Left forelimb (tissue), 1 donor: ENCODE data around the gene C6orf15.

ENCODE experiments used
- DNase-seq: peaks from one replicate; pipeline ENCODE4 v3.0.0-alpha.2; 2018; ENCODE audit warnings: low spot score

Gene C6orf15

GRCh38 chr6:31112478-31112877 lies at the start of gene C6orf15:
C6orf15 (minus strand) TSS chr6:31112575; CDS start chr6:31112555, 20 bp downstream.
- no peak for DNase-seq

DNA sequence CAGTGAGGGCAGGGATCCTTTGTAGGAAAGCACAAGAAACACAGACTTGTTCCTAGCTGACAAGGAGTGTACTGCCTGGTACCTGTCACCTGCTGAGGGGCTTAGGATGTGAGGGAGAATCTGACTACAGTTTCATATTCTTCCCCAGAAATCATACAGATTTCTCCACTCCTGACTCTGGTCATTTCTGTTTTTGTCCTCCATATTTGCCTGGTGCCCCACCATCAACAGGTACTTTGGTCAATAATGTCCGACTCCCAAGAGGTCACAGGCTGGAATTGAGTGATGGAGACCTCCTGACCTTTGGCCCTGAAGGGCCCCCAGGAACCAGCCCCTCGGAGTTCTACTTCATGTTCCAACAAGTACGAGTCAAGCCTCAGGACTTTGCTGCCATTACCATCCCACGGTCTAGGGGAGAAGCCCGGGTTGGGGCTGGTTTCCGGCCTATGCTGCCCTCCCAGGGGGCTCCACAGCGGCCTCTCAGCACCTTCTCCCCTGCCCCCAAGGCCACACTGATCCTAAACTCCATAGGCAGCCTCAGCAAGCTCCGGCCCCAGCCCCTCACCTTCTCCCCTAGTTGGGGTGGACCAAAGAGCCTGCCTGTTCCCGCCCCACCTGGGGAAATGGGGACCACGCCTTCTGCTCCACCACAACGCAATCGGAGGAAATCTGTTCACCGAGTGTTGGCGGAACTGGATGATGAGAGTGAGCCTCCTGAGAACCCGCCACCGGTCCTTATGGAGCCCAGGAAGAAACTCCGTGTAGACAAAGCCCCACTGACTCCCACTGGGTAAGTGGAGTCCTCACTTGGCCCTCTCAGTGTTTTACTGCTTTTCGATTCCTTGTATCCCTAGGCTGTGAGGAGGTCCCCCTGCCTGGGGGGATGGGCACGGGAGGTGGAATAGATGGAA lies 49.1 kb upstream of the C6orf15 start:
- DNase-seq, result no peak

GRCh38 chr6:31158863-31159855 lies 46.8 kb upstream of the C6orf15 start:
- no peak for DNase-seq

- peak; percentile 99 for DNase-seq
These were observed 45.9 kb upstream of the C6orf15 start, which contains the start of gene TCF19 for GRCh38 chr6:31158140-31158862. TCF19 (plus strand) TSS chr6:31158589; CDS start chr6:31159470, 881 bp downstream.

DNA sequence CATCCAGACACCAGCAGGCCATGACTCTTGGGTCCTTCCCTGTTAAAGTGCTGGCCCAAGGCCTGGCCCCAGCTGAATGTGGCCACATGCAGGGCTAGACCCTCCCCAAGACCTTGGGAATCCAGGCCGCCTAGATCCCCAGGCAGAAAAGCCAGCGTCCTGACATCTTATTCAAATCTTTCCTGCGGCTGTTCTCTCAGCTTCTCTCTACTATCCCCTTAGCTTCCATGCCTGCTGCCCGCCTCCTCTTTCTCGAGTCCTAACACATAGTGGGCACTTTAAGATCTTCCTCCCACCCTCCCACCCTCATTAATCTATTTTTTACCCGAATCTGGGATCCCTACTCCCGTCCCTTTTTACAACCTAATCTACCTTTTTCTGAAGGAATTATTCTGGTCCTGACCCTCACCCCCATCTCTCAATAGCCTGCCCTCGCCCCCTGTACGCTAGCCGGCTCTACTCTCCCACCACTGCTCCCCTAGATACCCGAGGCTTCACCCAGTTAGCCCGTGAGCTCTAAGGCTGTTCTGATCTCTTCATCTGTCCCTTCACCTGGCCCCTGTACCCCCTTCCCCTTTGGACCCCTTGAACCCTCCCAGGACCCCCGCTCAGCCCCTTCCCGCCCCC lies 45.3 kb upstream of the C6orf15 start, which contains the start of gene CCHCR1:
CCHCR1 (minus strand) TSS at position 290 of the 627 bp plus-strand sequence; CDS start at position 88, 202 bp downstream.
- no peak for DNase-seq

- no peak for DNase-seq
These were observed 44.3 kb upstream of the C6orf15 start for GRCh38 chr6:31156641-31157040.

- DNase-seq, result no peak
These were observed 42.1 kb upstream of the C6orf15 start for GRCh38 chr6:31154436-31154835.

- DNase-seq, result no peak
These were observed 40.4 kb upstream of the C6orf15 start for GRCh38 chr6:31152781-31153180.

GRCh38 chr6:31149827-31150447 lies 37.6 kb upstream of the C6orf15 start:
- DNase-seq, result no peak

- DNase-seq, result no peak
These were observed 33.0 kb upstream of the C6orf15 start for GRCh38 chr6:31145386-31145785.

DNA sequence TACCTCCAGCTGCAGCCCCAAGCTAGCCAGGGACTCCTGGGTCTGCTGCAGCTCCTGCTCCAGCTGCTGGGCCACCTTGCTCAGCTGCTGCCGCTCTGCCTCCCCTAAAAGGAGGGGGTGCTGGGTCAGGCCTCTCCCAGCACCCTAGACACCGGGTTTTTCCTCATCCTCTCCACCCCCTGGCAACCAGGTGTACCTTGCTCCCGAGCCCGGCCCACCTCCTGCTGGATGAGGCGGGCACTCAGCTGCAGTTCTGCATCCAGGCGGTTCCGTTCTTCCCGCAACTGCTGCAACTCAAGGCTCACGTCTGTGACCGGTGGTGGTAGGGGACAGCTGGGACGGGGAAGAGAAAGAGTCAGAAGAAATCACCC lies 32.6 kb upstream of the C6orf15 start:
- no peak for DNase-seq

- no peak for DNase-seq
These were observed 32.1 kb upstream of the C6orf15 start for GRCh38 chr6:31144296-31144969.

- no peak for DNase-seq
These were observed 30.8 kb upstream of the C6orf15 start for GRCh38 chr6:31143148-31143547.

DNA sequence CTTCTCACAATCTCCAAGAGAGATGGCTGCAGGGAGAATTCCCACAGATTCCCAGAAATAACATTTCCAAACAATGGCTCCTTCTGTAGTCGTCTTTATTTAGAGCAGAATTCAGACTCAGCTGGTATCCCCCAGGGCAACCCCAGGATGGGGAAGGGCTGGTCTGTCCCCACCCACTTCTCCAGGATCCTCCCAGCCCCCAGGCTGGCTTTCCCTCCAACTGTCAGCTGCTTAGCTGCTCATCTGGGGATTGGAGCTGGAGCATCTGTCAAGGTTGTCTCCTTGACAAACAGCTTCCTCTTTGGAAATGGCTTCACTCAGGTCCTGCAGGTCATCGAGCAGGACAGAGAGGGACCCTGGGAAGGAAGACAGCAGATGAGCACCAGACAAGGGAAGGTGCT lies 30.0 kb upstream of the C6orf15 start:
- DNase-seq, result no peak

DNA sequence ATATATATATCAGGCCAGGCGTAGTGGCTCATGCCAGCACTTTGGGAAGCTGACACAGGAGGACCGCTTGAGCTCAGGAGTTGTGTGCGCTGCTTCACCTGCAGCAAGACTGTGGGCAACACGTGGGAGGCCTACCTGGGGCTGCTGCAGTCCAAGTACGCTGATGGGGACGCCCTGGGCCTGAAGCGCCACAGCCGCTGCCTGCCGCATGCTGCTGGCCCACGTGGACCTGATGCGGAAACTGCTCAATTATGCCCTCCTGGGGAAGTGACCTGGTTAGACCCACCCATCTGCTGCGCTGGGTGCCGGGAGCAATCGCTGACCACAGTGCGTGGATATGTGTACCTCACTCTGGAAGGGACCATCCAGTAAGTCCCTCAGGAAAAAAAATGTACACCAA lies 28.3 kb upstream of the C6orf15 start:
- no peak for DNase-seq

DNA sequence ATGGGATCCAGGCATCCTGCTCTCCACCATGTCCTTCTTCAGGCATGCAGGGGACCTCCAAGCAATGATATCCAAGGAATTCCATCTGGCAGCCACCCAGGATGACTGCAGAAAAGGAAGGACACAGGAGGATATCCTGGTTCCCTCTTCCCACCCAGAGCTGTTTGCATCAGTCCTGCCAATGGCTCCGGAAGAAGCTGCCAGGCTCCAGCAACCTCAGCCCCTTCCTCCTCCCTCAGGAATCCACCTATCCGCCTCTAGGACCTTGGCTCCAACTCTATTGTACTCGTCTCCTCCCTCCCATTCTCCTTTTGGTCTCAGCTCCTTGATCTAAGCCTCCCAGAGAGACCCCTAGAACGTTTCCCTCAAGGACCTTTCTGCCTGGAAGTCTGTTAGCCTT lies 27.2 kb upstream of the C6orf15 start:
- no peak for DNase-seq

DNA sequence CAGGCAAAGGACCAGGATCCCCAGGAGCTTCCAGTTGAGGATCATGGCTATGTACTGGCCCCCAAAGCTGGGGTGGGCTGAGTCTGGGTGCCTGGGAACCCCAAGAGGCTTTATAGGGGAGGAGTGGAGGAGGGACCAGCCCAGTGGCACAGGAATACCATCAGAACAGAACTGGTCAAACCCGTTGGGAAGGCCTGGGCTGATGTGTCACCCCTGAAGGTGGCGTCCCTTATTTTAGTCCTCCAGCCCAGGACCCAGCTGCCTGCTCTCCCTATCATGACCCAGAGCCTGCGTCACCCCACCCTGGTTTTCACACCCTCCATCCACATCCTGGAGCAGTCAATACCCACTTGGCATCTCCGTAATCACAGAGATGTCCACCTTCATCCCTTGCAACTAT lies 26.6 kb upstream of the C6orf15 start, which contains the start of gene PSORS1C2:
PSORS1C2 (minus strand) TSS at position 85 of the 400 bp plus-strand sequence; CDS start at position 45, 40 bp downstream.
- no peak for DNase-seq

- no peak for DNase-seq
These were observed 23.3 kb upstream of the C6orf15 start for GRCh38 chr6:31135710-31136109.

DNA sequence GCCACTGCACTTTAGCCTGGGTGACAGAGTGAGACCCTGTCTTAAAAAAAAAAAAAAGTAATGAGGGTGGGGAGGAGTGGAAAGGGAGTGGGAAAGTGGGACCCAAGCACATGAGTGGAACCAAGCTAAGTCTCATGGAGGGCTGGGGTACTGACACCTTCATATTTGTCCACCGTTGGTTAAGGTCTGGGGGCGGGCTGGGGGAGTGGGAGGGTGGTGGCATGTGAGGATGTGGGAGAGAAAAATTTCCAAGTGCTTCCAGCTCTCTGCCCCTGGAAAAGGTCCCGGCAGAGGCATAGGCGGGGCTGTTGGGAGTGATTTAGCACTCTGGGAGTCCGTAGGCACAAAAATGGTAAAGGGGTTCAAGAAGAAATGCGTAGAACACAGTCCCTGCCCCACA lies 20.4 kb upstream of the C6orf15 start:
- DNase-seq, result no peak

GRCh38 chr6:31131595-31131994 lies 19.2 kb upstream of the C6orf15 start:
- DNase-seq, result no peak
